Upper lobe of left lung (tissue), 4 donors: ENCODE measurements around the gene RNF182.

Experiments
- EP300 ChIP-seq, 4 donors: sonication (generic); formaldehyde crosslinking; IDR thresholded peaks; one replicate each; pipeline ENCODE4 v1.5.1; 2017; ENCODE audit warnings: antibody characterized with exemption in 4 of 4, control low read depth in 2 of 4
- TF ChIP-seq, protein P1 (sequence below), 6 experiments: fragments of 450-650 bp in 4 of 6; fragments of 200-600 bp in 2 of 6; sonication (generic) in 2 of 6; IDR thresholded peaks; one replicate each; pipeline ENCODE4 v1.5.1; 2016 to 2019; ENCODE audit warnings: antibody characterized with exemption in 6 of 6

GRCh38 chr6:14025160-14025559, 100.4 kb downstream of the RNF182 start:
- TF ChIP-seq, protein P1, sequence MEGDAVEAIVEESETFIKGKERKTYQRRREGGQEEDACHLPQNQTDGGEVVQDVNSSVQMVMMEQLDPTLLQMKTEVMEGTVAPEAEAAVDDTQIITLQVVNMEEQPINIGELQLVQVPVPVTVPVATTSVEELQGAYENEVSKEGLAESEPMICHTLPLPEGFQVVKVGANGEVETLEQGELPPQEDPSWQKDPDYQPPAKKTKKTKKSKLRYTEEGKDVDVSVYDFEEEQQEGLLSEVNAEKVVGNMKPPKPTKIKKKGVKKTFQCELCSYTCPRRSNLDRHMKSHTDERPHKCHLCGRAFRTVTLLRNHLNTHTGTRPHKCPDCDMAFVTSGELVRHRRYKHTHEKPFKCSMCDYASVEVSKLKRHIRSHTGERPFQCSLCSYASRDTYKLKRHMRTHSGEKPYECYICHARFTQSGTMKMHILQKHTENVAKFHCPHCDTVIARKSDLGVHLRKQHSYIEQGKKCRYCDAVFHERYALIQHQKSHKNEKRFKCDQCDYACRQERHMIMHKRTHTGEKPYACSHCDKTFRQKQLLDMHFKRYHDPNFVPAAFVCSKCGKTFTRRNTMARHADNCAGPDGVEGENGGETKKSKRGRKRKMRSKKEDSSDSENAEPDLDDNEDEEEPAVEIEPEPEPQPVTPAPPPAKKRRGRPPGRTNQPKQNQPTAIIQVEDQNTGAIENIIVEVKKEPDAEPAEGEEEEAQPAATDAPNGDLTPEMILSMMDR (IDR thresholded peaks at IDR 0.05), result no peak
- no peak for TF ChIP-seq EP300 (IDR thresholded peaks at IDR 0.05)
